ENCODE measurements around the gene AMBN.

The AMBN gene, protein sequence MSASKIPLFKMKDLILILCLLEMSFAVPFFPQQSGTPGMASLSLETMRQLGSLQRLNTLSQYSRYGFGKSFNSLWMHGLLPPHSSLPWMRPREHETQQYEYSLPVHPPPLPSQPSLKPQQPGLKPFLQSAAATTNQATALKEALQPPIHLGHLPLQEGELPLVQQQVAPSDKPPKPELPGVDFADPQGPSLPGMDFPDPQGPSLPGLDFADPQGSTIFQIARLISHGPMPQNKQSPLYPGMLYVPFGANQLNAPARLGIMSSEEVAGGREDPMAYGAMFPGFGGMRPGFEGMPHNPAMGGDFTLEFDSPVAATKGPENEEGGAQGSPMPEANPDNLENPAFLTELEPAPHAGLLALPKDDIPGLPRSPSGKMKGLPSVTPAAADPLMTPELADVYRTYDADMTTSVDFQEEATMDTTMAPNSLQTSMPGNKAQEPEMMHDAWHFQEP

DNA sequence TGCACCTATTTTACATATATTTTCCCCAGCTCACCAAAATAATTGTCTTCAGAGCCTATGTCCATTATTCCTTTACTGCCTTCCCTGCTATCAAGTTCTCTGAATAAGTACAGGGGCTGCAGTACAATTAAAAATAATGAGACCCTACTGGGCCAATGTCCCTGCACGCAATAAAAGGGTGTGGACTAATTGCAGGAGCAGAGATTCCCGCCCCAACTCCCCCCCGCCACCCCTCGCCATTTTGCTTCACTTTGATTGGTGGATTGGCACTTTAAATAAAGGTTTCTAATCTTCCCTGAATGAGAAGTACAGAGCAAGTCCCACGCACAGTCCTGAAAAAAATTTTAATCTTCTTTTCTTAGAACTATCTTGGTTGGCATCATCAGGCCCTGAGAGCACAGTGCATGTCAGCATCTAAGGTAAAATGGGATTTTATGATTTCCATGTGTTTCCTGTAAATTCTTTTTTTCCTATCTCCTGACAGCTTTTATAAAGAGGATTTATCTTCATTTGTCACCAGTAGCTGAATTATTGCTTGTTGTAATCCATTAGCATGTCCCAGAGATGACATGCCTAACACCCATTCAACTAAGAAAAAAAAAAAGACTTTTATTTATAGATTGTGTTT, at the start of gene AMBN:
Gene AMBN (plus strand): TSS at position 302 of the 628 bp plus-strand sequence. CDS start 103 bp downstream, at position 405.
- no peak within 1 kb of the TSS for H3K9ac ChIP-seq
- no peaks in the 10 kb centered on the region for H3K36me3 ChIP-seq
- no peaks in the 10 kb centered on the region for H3K27me3 ChIP-seq
- no peaks in the 10 kb centered on the region for H4K20me1 ChIP-seq
- no peak within 1 kb of the TSS for H3K27ac ChIP-seq
- no peak for TF ChIP-seq Cebpa-rat (IDR thresholded peaks at IDR 0.05)
- H3K4me2 ChIP-seq, result no peak within 1 kb of the TSS
- H3K4me1 ChIP-seq, result peaks cover 0 to 16% (median 0%) of the 10 kb centered on the region in 10 experiments; a peak in 2 of 20 replicates
- H3K4me3 ChIP-seq, result no peak within 1 kb of the TSS
- H3K9me3 ChIP-seq (replicated peaks in 1 of 11), result no peaks in the 10 kb centered on the region

DNA sequence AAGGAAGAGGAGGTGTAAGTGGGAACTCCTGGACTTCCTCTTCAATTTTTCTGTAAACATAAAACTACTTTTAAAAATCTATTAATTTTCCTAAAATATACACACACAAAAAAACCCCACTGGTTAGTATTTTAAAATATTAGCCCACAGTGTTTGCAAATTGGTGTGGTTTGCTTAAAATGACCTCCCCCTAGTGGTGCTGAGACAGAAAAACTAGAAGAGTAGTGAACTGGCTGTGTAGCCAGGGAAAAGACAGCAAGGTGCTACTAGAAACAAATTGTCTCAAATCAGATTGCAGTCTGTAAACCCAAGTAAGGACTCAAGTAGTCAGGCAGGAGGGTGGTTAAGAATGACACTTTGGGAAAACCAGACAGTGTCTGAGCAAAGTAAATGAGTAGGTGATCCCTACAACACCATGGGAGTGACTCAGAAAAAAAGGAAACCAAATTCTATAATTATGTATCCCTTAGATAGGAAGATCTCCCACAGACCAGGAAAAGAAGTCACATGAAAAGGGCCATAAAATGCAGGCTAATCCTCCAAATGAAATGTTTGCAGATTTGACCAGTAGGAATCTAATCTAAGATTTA, 47.7 kb upstream of the AMBN start:
- no peaks in the 10 kb centered on the region for H4K20me1 ChIP-seq
- H3K27me3 ChIP-seq, result no peaks in the 10 kb centered on the region
- H3K36me3 ChIP-seq, result no peaks in the 10 kb centered on the region
- no peak for TF ChIP-seq Cebpa-rat (IDR thresholded peaks at IDR 0.05)
- H3K4me2 ChIP-seq, result no peak overlapping the region
- H3K9me3 ChIP-seq (replicated peaks in 1 of 11), result no peaks in the 10 kb centered on the region
- no peaks in the 10 kb centered on the region for H3K4me1 ChIP-seq
- H3K4me3 ChIP-seq, result no peak overlapping the region
- no peak overlapping the region for H3K27ac ChIP-seq
- H3K9ac ChIP-seq, result no peak overlapping the region

DNA sequence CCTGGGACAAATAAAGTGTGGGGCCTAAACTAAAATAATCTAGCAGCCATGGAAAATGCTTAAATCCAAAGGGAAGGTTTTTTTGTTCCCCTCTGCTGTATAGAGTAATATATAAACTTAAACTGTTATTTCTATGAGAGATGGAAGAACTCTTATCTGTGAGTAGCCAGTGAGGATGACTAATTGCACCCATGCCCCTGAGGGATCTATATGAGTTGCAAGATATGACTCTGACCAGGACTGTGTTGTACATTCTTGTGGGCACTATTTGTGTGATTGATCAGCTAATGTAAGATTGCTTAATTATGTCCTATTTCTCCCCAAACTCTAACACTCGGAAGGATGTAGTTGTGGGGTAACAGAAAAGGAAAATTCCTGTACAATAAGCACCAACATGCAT, 35.2 kb upstream of the AMBN start:
- Histone ChIP-seq H4K20me1 (no peaks in the 10 kb centered on the region), H3K9me3 (replicated peaks in 1 of 11) (no peaks in the 10 kb centered on the region), H3K4me2 (no peak overlapping the region), H3K4me1 (peaks cover 0 to 6% (median 0%) of the 10 kb centered on the region in 10 experiments; a peak in 2 of 20 replicates), H3K27me3 (no peaks in the 10 kb centered on the region), H3K9ac (no peak overlapping the region), H3K36me3 (no peaks in the 10 kb centered on the region), H3K27ac (no peak overlapping the region), H3K4me3 (no peak overlapping the region)
- TF ChIP-seq Cebpa-rat (IDR thresholded peaks at IDR 0.05), result no peak

DNA sequence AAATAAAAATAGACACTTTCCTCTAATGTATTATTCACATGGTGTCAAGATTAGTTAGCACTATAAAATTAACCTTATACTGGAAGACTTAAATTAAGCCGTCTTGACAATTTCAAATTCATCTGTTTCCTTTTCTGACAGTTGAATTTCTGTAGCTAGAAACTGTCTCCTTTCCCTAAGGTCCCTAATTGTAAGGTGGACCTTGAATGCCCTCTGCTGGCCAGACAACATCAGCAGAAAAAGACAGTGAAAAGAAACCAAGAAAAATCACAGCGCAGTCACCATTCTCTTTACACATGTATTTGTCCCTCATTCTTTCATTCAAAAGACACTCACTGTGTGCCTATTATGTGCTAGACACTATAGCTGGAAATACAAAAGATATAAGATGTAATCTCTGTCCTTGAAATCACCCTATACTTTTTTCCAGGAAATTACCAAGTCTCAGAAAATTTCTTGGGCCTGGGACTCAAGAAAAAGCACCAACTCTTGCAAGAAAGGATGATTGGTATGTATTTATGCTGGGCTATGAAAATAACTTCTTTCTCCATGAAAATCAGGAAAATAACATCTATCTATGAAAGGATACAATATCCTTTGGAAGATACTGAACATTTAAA, 32.7 kb upstream of the AMBN start:
- Histone ChIP-seq H3K9ac (no peak overlapping the region), H3K4me1 (peaks cover 0 to 6% (median 0%) of the 10 kb centered on the region in 10 experiments; a peak in 2 of 20 replicates), H3K27ac (no peak overlapping the region), H3K9me3 (replicated peaks in 1 of 11) (no peaks in the 10 kb centered on the region), H3K27me3 (no peaks in the 10 kb centered on the region), H3K4me2 (no peak overlapping the region), H4K20me1 (no peaks in the 10 kb centered on the region), H3K36me3 (no peaks in the 10 kb centered on the region), H3K4me3 (no peak overlapping the region)
- no peak for TF ChIP-seq Cebpa-rat (IDR thresholded peaks at IDR 0.05)

DNA sequence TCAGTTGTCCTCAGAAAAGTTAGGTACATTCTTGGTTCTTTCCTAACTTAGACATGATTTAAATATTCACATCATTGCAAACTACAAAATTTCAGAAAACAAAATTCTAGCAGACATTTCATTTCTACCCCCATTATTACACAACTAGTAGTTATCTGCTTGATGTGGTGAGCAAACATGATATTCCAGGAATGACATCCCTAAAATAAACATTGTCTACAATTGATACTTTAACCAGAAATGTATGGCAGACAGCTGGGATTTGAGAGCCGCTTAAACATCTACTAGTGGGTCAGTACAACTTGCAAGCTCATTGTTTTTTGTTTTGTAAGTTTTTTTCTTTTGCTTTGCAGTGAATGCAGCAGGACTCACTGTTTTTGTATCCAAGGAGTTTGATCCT, 32.1 kb upstream of the AMBN start:
- Histone ChIP-seq H3K4me3 (no peak overlapping the region), H3K4me2 (no peak overlapping the region), H3K9me3 (replicated peaks in 1 of 11) (no peaks in the 10 kb centered on the region), H4K20me1 (no peaks in the 10 kb centered on the region), H3K27me3 (no peaks in the 10 kb centered on the region), H3K27ac (no peak overlapping the region), H3K9ac (no peak overlapping the region), H3K36me3 (no peaks in the 10 kb centered on the region), H3K4me1 (peaks cover 0 to 6% (median 0%) of the 10 kb centered on the region in 10 experiments; a peak in 2 of 20 replicates)
- TF ChIP-seq Cebpa-rat (IDR thresholded peaks at IDR 0.05), result no peak

DNA sequence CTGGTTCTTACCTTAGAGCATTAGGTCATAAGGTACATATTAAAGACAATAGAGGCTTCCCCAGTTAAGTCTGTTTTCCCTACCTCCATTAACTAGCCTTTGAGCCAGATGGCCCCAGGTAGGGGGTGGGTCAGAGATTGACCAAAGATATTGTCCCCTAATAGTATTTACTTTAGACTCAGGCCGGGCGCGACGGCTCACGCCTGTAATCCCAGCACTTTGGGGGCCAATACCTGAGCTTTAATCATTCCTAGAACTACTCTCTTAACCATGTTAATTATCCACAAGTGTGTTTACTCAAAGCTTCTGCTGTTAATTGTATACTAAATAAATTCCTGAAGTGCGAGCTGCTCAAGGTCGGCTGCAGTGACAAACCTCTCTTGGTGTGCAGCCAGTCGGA, 28.0 kb upstream of the AMBN start:
- no peaks in the 10 kb centered on the region for H3K4me1 ChIP-seq

DNA sequence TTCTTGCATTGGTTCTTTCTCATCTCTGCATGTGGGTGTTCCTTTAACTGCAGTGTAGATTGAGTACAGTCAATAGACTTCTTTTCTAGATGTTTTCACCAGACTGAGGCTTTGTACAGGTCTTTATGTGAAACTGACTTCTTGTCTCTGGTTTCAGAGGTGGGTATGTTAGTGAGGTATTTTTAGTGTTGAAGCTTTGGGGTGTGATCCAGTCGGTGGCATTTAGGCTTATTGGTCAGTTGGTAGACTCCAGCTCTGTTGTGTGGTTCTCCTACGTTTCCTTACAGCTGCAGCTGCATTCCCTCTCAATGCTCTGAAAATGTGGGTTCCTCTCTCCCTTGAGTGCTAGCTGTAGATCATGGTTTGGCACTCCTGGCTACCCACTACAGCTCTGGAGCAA, 21.3 kb upstream of the AMBN start:
- H3K27ac ChIP-seq, result no peak overlapping the region
- peaks cover 0 to 6% (median 0%) of the 10 kb centered on the region in 10 experiments; a peak in 4 of 20 replicates for H3K4me1 ChIP-seq
- no peak overlapping the region for H3K9ac ChIP-seq
- TF ChIP-seq Cebpa-rat (IDR thresholded peaks at IDR 0.05), result no peak
- no peaks in the 10 kb centered on the region for H4K20me1 ChIP-seq
- H3K9me3 ChIP-seq (replicated peaks in 1 of 11), result peaks cover 0 to 18% (median 9%) of the 10 kb centered on the region in 11 experiments; a peak in 11 of 22 replicates
- H3K4me3 ChIP-seq, result no peak overlapping the region
- H3K27me3 ChIP-seq, result no peaks in the 10 kb centered on the region
- H3K36me3 ChIP-seq, result no peaks in the 10 kb centered on the region
- H3K4me2 ChIP-seq, result peak overlapping the region in 3 of 11 experiments; percentile 0 to 10 (median 6); a peak in 3 of 22 replicates

More for the DNA sequence above, 28.0 kb upstream of the AMBN start:
- H3K4me3 ChIP-seq, result no peak overlapping the region
- H3K4me2 ChIP-seq, result no peak overlapping the region
- peaks cover 0 to 6% (median 1%) of the 10 kb centered on the region in 11 experiments; a peak in 4 of 22 replicates for H3K9me3 ChIP-seq (replicated peaks in 1 of 11)
- no peaks in the 10 kb centered on the region for H3K27me3 ChIP-seq
- no peak overlapping the region for H3K27ac ChIP-seq
- H3K9ac ChIP-seq, result no peak overlapping the region
- no peaks in the 10 kb centered on the region for H4K20me1 ChIP-seq
- no peaks in the 10 kb centered on the region for H3K36me3 ChIP-seq
- no peak for TF ChIP-seq Cebpa-rat (IDR thresholded peaks at IDR 0.05)

DNA sequence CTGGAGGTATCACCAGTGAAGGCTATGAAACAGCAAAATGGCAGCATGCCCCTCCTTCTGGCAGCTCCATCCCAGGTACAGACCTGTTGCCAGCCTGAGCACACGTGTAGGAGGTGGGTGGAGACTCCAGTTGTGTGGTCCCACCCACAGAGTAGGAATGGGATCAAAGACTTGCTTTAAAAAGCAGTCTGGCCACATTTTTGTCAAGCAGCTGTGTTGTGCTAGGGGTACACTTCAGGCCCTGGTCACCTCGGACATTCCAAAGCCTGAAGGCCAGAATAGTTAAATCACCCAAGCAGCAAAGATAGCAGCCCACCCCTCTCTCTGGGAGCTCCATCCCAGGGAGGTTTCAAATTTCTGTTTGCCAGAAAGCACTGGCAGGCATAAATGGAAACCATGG, 20.3 kb upstream of the AMBN start:
- Histone ChIP-seq H3K9ac (no peak overlapping the region), H3K36me3 (no peaks in the 10 kb centered on the region), H3K4me3 (no peak overlapping the region), H3K4me2 (no peak overlapping the region), H3K9me3 (replicated peaks in 1 of 11) (peaks cover 0 to 20% (median 7%) of the 10 kb centered on the region in 11 experiments; a peak in 10 of 22 replicates), H4K20me1 (no peaks in the 10 kb centered on the region), H3K27me3 (no peaks in the 10 kb centered on the region), H3K27ac (no peak overlapping the region), H3K4me1 (peaks cover 0 to 6% (median 0%) of the 10 kb centered on the region in 10 experiments; a peak in 4 of 20 replicates)
- no peak for TF ChIP-seq Cebpa-rat (IDR thresholded peaks at IDR 0.05)

DNA sequence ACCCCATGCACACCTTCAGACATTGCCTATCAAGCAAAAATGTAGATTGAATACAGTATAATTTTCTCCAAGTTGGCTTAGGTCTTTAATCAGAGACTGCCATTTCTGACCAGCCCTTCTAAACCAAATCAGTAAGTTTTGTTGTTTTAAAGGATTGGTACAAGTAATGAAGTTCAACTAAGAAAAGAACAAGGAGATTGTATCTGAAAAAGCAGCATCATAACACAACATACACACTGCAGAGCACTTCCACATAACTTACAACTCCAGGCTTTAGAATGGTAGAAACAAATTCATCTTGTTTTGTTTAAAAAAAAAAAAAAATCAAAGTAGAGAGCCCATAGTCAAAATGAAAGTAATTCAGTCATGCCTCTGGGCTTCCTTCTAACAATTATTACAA, 16.1 kb upstream of the AMBN start:
- H3K9ac ChIP-seq, result no peak overlapping the region
- no peaks in the 10 kb centered on the region for H3K36me3 ChIP-seq
- H3K27me3 ChIP-seq, result no peaks in the 10 kb centered on the region
- no peaks in the 10 kb centered on the region for H4K20me1 ChIP-seq
- H3K27ac ChIP-seq, result no peak overlapping the region
- peaks cover 0 to 6% (median 0%) of the 10 kb centered on the region in 10 experiments; a peak in 4 of 20 replicates for H3K4me1 ChIP-seq
- H3K4me3 ChIP-seq, result no peak overlapping the region
- TF ChIP-seq Cebpa-rat (IDR thresholded peaks at IDR 0.05), result no peak
- no peak overlapping the region for H3K4me2 ChIP-seq
- peaks cover 0 to 5% (median 0%) of the 10 kb centered on the region in 11 experiments; a peak in 2 of 22 replicates for H3K9me3 ChIP-seq (replicated peaks in 1 of 11)

Data from BLaER1 treated with 17β-estradiol and CSF1 and Interleukin-3, amounts not matched to agents 10 nM and 100 nM (cell line).